ENCODE measurements around the gene SLC39A2. TPM values are rescaled to one million over a fixed set of nuclear protein-coding genes. Genes with fewer than 3 reads are reported as not detected.
A peak's percentile ranks its signal among the peaks of the same experiment; 100 is the strongest.

SLC39A2 gene
- total RNA-seq, 1 experiment from 2014 or later, result not detected

GRCh38 chr14:20997564-20997963 is 1.5 kb upstream of the SLC39A2 start (continued):
- TF ChIP-seq CTCF (IDR thresholded peaks at IDR 0.05 in 2 of 3, conservative IDR thresholded peaks at IDR 0.05 in 1 of 3; ENCODE audit: borderline replicate concordance in 1 of 3, insufficient read depth in 1 of 3, low read depth in 2 of 3, low read length in 2 of 3), result no peak
- TF ChIP-seq SIN3A (IDR thresholded peaks at IDR 0.05; ENCODE audit: low read depth), result no peak
- no peak for TF ChIP-seq POLR2AphosphoS5 (IDR thresholded peaks at IDR 0.05; ENCODE audit: low read depth, low read length)
- TF ChIP-seq ATF3 (IDR thresholded peaks at IDR 0.05), result no peak
- TF ChIP-seq EZH2phosphoT487 (IDR thresholded peaks at IDR 0.05; ENCODE audit: borderline replicate concordance), result no peak

GRCh38 chr14:20998139-20998538 is 954 bp upstream of the SLC39A2 start:
- H3K4me1 ChIP-seq (ENCODE audit: control insufficient read depth in 1 of 2, insufficient read depth in 2 of 2, low read length in 2 of 2), result peaks cover 7 to 13% of the 10 kb centered on the region in 2 experiments; a peak in 3 of 4 replicates
- peaks cover under 1% of the 10 kb centered on the region; the same call in 1 of the 2 replicates for H3K79me2 ChIP-seq (ENCODE audit: insufficient read depth, low read length)
- H3K9ac ChIP-seq (ENCODE audit: low read length), result no peak overlapping the region
- intact Hi-C loops (cut with micrococcal nuclease), result no loop called here
- TF ChIP-seq MAX (IDR thresholded peaks at IDR 0.05) (no peak), FOSL1 (IDR thresholded peaks at IDR 0.05; ENCODE audit: low read depth) (no peak), ZNF274 (IDR thresholded peaks at IDR 0.05; ENCODE audit: low read depth, low read length) (no peak), CEBPB (IDR thresholded peaks at IDR 0.05; ENCODE audit: low read depth) (no peak), POLR2AphosphoS5 (IDR thresholded peaks at IDR 0.05; ENCODE audit: low read depth, low read length) (no peak), EZH2phosphoT487 (IDR thresholded peaks at IDR 0.05; ENCODE audit: borderline replicate concordance) (no peak), CTCF (IDR thresholded peaks at IDR 0.05 in 2 of 3, conservative IDR thresholded peaks at IDR 0.05 in 1 of 3; ENCODE audit: borderline replicate concordance in 1 of 3, insufficient read depth in 1 of 3, low read depth in 2 of 3, low read length in 2 of 3) (no peak), RAD21 (IDR thresholded peaks at IDR 0.05; ENCODE audit: low read depth) (no peak)
- H3K9me3 ChIP-seq (ENCODE audit: control insufficient read depth in 1 of 2, insufficient read depth in 1 of 2, low read depth in 1 of 2, low read length in 2 of 2), result no peaks in the 10 kb centered on the region
- DNase-seq (ENCODE audit: low read depth, low spot score) (no peak), ATAC-seq (no peak)
- no peak overlapping the region for H3K4me3 ChIP-seq (replicated peaks in 1 of 2; ENCODE audit: low read depth in 1 of 2, low read length in 2 of 2)
- POLR2A ChIA-PET, result interaction anchor here (1.3 kb wide), 1 partner anchor 27 kb away, joined by 4 read pairs; no protein-coding TSS in a partner anchor
- no peak overlapping the region for H3K27ac ChIP-seq (ENCODE audit: low read depth, low read length)
- no TSS peak for BruUV-seq (replicated peaks)
- H3K27me3 ChIP-seq (ENCODE audit: insufficient read depth, low read length), result no peaks in the 10 kb centered on the region
- no peaks in the 10 kb centered on the region for H4K20me1 ChIP-seq (ENCODE audit: insufficient read depth)
- no peak overlapping the region for H2AFZ ChIP-seq (ENCODE audit: low read depth, low read length, poor library complexity, severe bottlenecking)
- CTCF ChIA-PET, result interaction anchor here (1.6 to 2.7 kb wide), 3 partner anchors 16 to 141 kb away, joined by 5 to 15 read pairs (median 7); no protein-coding TSS in a partner anchor
- peak overlapping the region; percentile 61 for H3K4me2 ChIP-seq (ENCODE audit: low read length)
- H3K36me3 ChIP-seq (ENCODE audit: control insufficient read depth in 1 of 2, insufficient read depth in 2 of 2, low read length in 2 of 2), result peaks cover 19 to 34% of the 10 kb centered on the region in 2 experiments; a peak in 3 of 4 replicates
- H3K9me2 ChIP-seq (ENCODE audit: insufficient read depth), result no peaks in the 10 kb centered on the region
- RAD21 ChIA-PET (ENCODE audit: low non-redundant PET in 1 of 2, low total read pairs in 2 of 2, uncharacterized antibody in 2 of 2, unreplicated experiment in 2 of 2), result no interaction called here
